Measurements from ENCODE around the gene SYT6. TPM values are rescaled to one million over a fixed set of nuclear protein-coding genes. Genes with fewer than 3 reads are reported as not detected.
"Not testable (repeated sequence)": the region's sequence is repeated elsewhere in the genome, so short reads cannot be mapped to it uniquely, and the experiment has no call there.

Gene SYT6
- total RNA-seq, 1 experiment from 2014 or later = 77.2 TPM

GRCh38 chr1:114068684-114069083 is 85.0 kb downstream of the SYT6 start:
- not testable (repeated sequence) for H2BK12ac ChIP-seq (ENCODE audit: insufficient read length, low read depth, low read length); H3K79me1 ChIP-seq (ENCODE audit: insufficient read depth, low read depth, low read length, poor library complexity, severe bottlenecking); H2BK5ac ChIP-seq (ENCODE audit: insufficient read length, low read length); H2BK120ac ChIP-seq (ENCODE audit: low read depth, low read length, poor library complexity, severe bottlenecking); H3K4me1 Mint-ChIP-seq; H4K8ac ChIP-seq (replicated peaks; ENCODE audit: insufficient read length, low read depth, low read length); H3K9ac ChIP-seq (ENCODE audit: extremely low read depth, insufficient read length, low read length); H4K20me1 ChIP-seq (ENCODE audit: control insufficient read depth, insufficient read depth, insufficient read length); H3K27me3 ChIP-seq (ENCODE audit: insufficient read depth, low read length); H3K56ac ChIP-seq (ENCODE audit: insufficient read length, low read depth, low read length); H4K91ac ChIP-seq (ENCODE audit: insufficient read length, low read depth, low read length); H4K5ac ChIP-seq (ENCODE audit: insufficient read length, low read depth, low read length); H3K4ac ChIP-seq (ENCODE audit: low read depth, low read length); H2BK15ac ChIP-seq (ENCODE audit: low read depth, low read length); DNase-seq; H2AK5ac ChIP-seq (ENCODE audit: insufficient read length, low read length); H3K23me2 ChIP-seq (ENCODE audit: insufficient read length, low read depth, low read length, poor library complexity, severe bottlenecking); H3K4me2 ChIP-seq (ENCODE audit: insufficient read depth, insufficient read length, low read length); H3K14ac ChIP-seq (ENCODE audit: insufficient read depth, low read length); H3K4me3 Mint-ChIP-seq; H2AFZ ChIP-seq (ENCODE audit: low read length); H3K4me1 ChIP-seq (ENCODE audit: insufficient read depth, low read length); H3T11ph ChIP-seq (ENCODE audit: low read length); H3K27me3 Mint-ChIP-seq (ENCODE audit: low read depth); H3K27ac Mint-ChIP-seq; H3K23ac ChIP-seq (ENCODE audit: insufficient read length, low read depth, low read length); H2BK20ac ChIP-seq (ENCODE audit: low read depth, low read length, poor library complexity, severe bottlenecking); H3K27ac ChIP-seq (ENCODE audit: insufficient read length, low read depth, low read length); H3K79me2 ChIP-seq (ENCODE audit: insufficient read depth, low read length); H3K18ac ChIP-seq (ENCODE audit: insufficient read length, low read depth, low read length)
- H3K9me3 Mint-ChIP-seq = peaks cover 23 to 35% of the 10 kb centered on the region in 2 experiments
- H3K36me3 Mint-ChIP-seq (ENCODE audit: insufficient read depth in 1 of 3, low read depth in 3 of 3) = peaks cover 25 to 51% (median 34%) of the 10 kb centered on the region in 3 experiments
- peaks cover 22% of the 10 kb centered on the region for H3K9me3 ChIP-seq (ENCODE audit: control insufficient read depth, low read depth, low read length)
- no CpG with 5 or more reads among the region's 1 CpG for WGBS (ENCODE audit: extremely low coverage, insufficient read length, low lambda C conversion rate)

- WGBS (ENCODE audit: extremely low coverage, insufficient read length, low lambda C conversion rate) = no CpG with 5 or more reads among the region's 3 CpGs
- Mint-ChIP-seq H3K36me3 (ENCODE audit: insufficient read depth in 1 of 3, low read depth in 3 of 3) (peaks cover 12 to 30% (median 16%) of the 10 kb centered on the region in 3 experiments), H3K9me3 (peaks cover 7 to 18% of the 10 kb centered on the region in 2 experiments)
- not testable (repeated sequence) for H3K27ac ChIP-seq (ENCODE audit: insufficient read length, low read depth, low read length); H3K27ac Mint-ChIP-seq; H3K23ac ChIP-seq (ENCODE audit: insufficient read length, low read depth, low read length); H3K9me3 ChIP-seq (ENCODE audit: control insufficient read depth, low read depth, low read length); H2AFZ ChIP-seq (ENCODE audit: low read length); H4K20me1 ChIP-seq (ENCODE audit: control insufficient read depth, insufficient read depth, insufficient read length); H3K4me1 ChIP-seq (ENCODE audit: insufficient read depth, low read length); H3K79me2 ChIP-seq (ENCODE audit: insufficient read depth, low read length); H2BK12ac ChIP-seq (ENCODE audit: insufficient read length, low read depth, low read length); H3K23me2 ChIP-seq (ENCODE audit: insufficient read length, low read depth, low read length, poor library complexity, severe bottlenecking); H3K56ac ChIP-seq (ENCODE audit: insufficient read length, low read depth, low read length); H3K9ac ChIP-seq (ENCODE audit: extremely low read depth, insufficient read length, low read length); H3K4me1 Mint-ChIP-seq; H3K27me3 ChIP-seq (ENCODE audit: insufficient read depth, low read length); H4K5ac ChIP-seq (ENCODE audit: insufficient read length, low read depth, low read length); H3K18ac ChIP-seq (ENCODE audit: insufficient read length, low read depth, low read length); H4K91ac ChIP-seq (ENCODE audit: insufficient read length, low read depth, low read length); H2BK20ac ChIP-seq (ENCODE audit: low read depth, low read length, poor library complexity, severe bottlenecking); H4K8ac ChIP-seq (replicated peaks; ENCODE audit: insufficient read length, low read depth, low read length); H3K4me2 ChIP-seq (ENCODE audit: insufficient read depth, insufficient read length, low read length); H3T11ph ChIP-seq (ENCODE audit: low read length); H3K27me3 Mint-ChIP-seq (ENCODE audit: low read depth); H3K4ac ChIP-seq (ENCODE audit: low read depth, low read length); H3K79me1 ChIP-seq (ENCODE audit: insufficient read depth, low read depth, low read length, poor library complexity, severe bottlenecking); H2BK5ac ChIP-seq (ENCODE audit: insufficient read length, low read length); H2BK120ac ChIP-seq (ENCODE audit: low read depth, low read length, poor library complexity, severe bottlenecking); H2AK5ac ChIP-seq (ENCODE audit: insufficient read length, low read length); H3K14ac ChIP-seq (ENCODE audit: insufficient read depth, low read length); DNase-seq; H2BK15ac ChIP-seq (ENCODE audit: low read depth, low read length); H3K4me3 Mint-ChIP-seq
Measured at GRCh38 chr1:114065671-114066070, 88.0 kb downstream of the SYT6 start.
